ENCODE data around the gene HOXB1. TPM values are rescaled to one million over a fixed set of nuclear protein-coding genes. Genes with fewer than 3 reads are reported as not detected.

The HOXB1 gene
- total RNA-seq, 1 donor from 2014 or later: not detected

- peaks cover 5% of the 10 kb centered on the region for H3K27me3 ChIP-seq (ENCODE audit: control insufficient read depth, insufficient read depth, low read length)
- no peaks in the 10 kb centered on the region for H3K36me3 ChIP-seq (ENCODE audit: control insufficient read depth, insufficient read depth, low read length)
- no peak for FAIRE-seq
- no peak overlapping the region for H3K4me3 ChIP-seq (ENCODE audit: low read depth, low read length)
- no peak for TF ChIP-seq CTCF (IDR thresholded peaks at IDR 0.05; ENCODE audit: insufficient read depth, low read length, severe bottlenecking)
- DNase-seq (ENCODE audit: low read depth): no peak
Measured at GRCh38 chr17:48503747-48504146, 27.1 kb downstream of the HOXB1 start.

- TF ChIP-seq CTCF (IDR thresholded peaks at IDR 0.05; ENCODE audit: insufficient read depth, low read length, severe bottlenecking): no peak
- peaks cover 5% of the 10 kb centered on the region for H3K27me3 ChIP-seq (ENCODE audit: control insufficient read depth, insufficient read depth, low read length)
- DNase-seq (ENCODE audit: low read depth) (no peak), FAIRE-seq (no peak)
- no peaks in the 10 kb centered on the region for H3K36me3 ChIP-seq (ENCODE audit: control insufficient read depth, insufficient read depth, low read length)
- H3K4me3 ChIP-seq (ENCODE audit: low read depth, low read length): no peak overlapping the region
Measured at GRCh38 chr17:48502901-48503300, 27.9 kb downstream of the HOXB1 start.

GRCh38 chr17:48502312-48502711 is 28.5 kb downstream of the HOXB1 start:
- H3K4me3 ChIP-seq (ENCODE audit: low read depth, low read length): no peak overlapping the region
- TF ChIP-seq CTCF (IDR thresholded peaks at IDR 0.05; ENCODE audit: insufficient read depth, low read length, severe bottlenecking): no peak
- no peak for FAIRE-seq
- no peaks in the 10 kb centered on the region for H3K36me3 ChIP-seq (ENCODE audit: control insufficient read depth, insufficient read depth, low read length)
- peaks cover 5% of the 10 kb centered on the region for H3K27me3 ChIP-seq (ENCODE audit: control insufficient read depth, insufficient read depth, low read length)
- no peak for DNase-seq (ENCODE audit: low read depth)

- Histone ChIP-seq H3K36me3 (ENCODE audit: control insufficient read depth, insufficient read depth, low read length) (no peaks in the 10 kb centered on the region), H3K27me3 (ENCODE audit: control insufficient read depth, insufficient read depth, low read length) (peaks cover 5% of the 10 kb centered on the region), H3K4me3 (ENCODE audit: low read depth, low read length) (no peak overlapping the region)
- TF ChIP-seq CTCF (IDR thresholded peaks at IDR 0.05; ENCODE audit: insufficient read depth, low read length, severe bottlenecking): no peak
- FAIRE-seq (no peak), DNase-seq (ENCODE audit: low read depth) (no peak)
Measured at GRCh38 chr17:48500435-48501426, 30.1 kb downstream of the HOXB1 start.

GRCh38 chr17:48499735-48500434 is 30.9 kb downstream of the HOXB1 start:
- peaks cover 5% of the 10 kb centered on the region for H3K27me3 ChIP-seq (ENCODE audit: control insufficient read depth, insufficient read depth, low read length)
- TF ChIP-seq CTCF (IDR thresholded peaks at IDR 0.05; ENCODE audit: insufficient read depth, low read length, severe bottlenecking): no peak
- no peaks in the 10 kb centered on the region for H3K36me3 ChIP-seq (ENCODE audit: control insufficient read depth, insufficient read depth, low read length)
- FAIRE-seq: no peak
- H3K4me3 ChIP-seq (ENCODE audit: low read depth, low read length): no peak overlapping the region
- no peak for DNase-seq (ENCODE audit: low read depth)
